Nephron (organoid): ENCODE data around the gene ATP2A3.

ENCODE experiments used
- H3K27ac Mint-ChIP-seq, 3 experiments: 2 replicates each; pipeline ENCODE4 v1.8.0; 2020; ENCODE audit warnings: mixed read lengths in 3 of 3, mild to moderate bottlenecking in 2 of 3, moderate library complexity in 1 of 3
- H3K27me3 Mint-ChIP-seq: 2 replicates; pipeline ENCODE4 v1.8.0; 2021; ENCODE audit warnings: low read depth, mild to moderate bottlenecking, moderate library complexity, mixed read lengths
- H3K36me3 Mint-ChIP-seq: 2 replicates; pipeline ENCODE4 v1.8.0; 2020; ENCODE audit warnings: low read depth, mixed read lengths
- H3K4me1 Mint-ChIP-seq: 2 replicates; pipeline ENCODE4 v1.8.0; 2020; ENCODE audit warnings: mixed read lengths
- H3K4me3 Mint-ChIP-seq, 3 experiments: 2 replicates each; pipeline ENCODE4 v1.8.0; 2020; ENCODE audit warnings: mild to moderate bottlenecking in 3 of 3, mixed read lengths in 3 of 3, moderate library complexity in 2 of 3
- H3K9me3 Mint-ChIP-seq: 2 replicates; pipeline ENCODE4 v1.8.0; 2020; ENCODE audit warnings: mixed read lengths
- TF ChIP-seq, protein P1 (sequence below), 3 experiments: fragments of 200-600 bp; sonication (generic); IDR thresholded peaks; one replicate each; pipeline ENCODE4 v1.5.0; 2021; ENCODE audit warnings: antibody characterized with exemption in 3 of 3; ENCODE audit not compliant: unreplicated experiment in 3 of 3

The ATP2A3 gene

DNA sequence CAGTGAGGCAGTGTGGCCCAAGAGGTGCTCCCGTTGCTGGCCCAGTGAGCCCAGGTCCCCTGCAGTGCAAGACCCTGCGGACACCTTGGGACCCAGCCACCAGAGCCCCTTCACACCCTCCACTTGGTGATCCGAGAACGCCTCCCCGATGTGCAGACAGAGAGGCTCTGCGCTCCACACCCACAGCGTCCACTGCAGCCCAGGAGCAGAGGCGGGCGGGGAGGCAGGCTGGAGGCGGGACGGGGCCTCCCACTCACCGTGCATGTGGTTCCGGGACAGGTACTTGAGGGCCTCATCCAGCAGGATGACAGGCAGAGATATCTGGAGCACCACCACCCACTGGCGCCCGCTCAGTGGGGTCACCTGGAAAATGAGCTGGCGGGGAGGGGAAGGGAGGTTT, 35.8 kb downstream of the ATP2A3 start:
- Mint-ChIP-seq H3K4me3 (no peak overlapping the region), H3K27ac (no peak overlapping the region), H3K36me3 (no peaks in the 10 kb centered on the region), H3K4me1 (peaks cover 41% of the 10 kb centered on the region), H3K9me3 (no peaks in the 10 kb centered on the region), H3K27me3 (no peaks in the 10 kb centered on the region)
- TF ChIP-seq, protein P1, sequence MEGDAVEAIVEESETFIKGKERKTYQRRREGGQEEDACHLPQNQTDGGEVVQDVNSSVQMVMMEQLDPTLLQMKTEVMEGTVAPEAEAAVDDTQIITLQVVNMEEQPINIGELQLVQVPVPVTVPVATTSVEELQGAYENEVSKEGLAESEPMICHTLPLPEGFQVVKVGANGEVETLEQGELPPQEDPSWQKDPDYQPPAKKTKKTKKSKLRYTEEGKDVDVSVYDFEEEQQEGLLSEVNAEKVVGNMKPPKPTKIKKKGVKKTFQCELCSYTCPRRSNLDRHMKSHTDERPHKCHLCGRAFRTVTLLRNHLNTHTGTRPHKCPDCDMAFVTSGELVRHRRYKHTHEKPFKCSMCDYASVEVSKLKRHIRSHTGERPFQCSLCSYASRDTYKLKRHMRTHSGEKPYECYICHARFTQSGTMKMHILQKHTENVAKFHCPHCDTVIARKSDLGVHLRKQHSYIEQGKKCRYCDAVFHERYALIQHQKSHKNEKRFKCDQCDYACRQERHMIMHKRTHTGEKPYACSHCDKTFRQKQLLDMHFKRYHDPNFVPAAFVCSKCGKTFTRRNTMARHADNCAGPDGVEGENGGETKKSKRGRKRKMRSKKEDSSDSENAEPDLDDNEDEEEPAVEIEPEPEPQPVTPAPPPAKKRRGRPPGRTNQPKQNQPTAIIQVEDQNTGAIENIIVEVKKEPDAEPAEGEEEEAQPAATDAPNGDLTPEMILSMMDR (IDR thresholded peaks at IDR 0.05; ENCODE audit: unreplicated experiment in 3 of 3): no peak

DNA sequence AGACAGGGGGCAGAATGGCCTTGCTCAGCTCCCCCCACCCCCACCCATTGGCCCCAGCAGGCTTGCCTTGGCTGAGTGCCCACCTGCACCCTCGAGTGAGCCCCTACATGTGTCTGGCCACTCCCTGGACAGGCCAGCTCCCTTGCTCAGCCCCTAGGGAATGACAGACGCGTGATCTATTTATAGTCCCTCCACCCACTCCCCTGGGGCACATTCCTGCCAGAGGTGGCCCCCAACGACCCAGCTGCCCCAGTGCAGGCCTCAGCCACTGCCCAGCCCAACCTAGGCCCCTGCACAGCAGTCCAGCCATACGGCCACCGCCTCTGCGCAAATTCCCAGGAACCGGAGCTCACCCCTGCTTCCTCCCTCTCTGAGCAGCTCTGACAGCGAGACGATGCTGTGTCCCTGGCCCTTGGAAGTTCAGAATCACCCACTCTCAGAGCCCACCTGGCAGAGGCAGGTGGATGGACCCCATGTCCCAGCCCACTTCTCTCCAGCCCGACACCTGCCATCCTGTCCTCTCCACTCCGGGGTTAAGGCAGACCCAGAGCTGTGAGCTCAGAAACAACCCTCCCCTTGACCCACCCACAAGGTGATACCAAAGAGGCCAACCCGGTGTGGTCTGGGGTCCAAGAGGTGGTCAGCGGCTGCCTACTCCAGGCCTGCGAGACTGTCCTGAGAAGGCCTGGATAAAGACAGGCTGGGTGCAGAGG, 36.5 kb downstream of the ATP2A3 start:
- TF ChIP-seq, protein P1 (IDR thresholded peaks at IDR 0.05; ENCODE audit: unreplicated experiment in 3 of 3): no peak
- peaks cover 3% of the 10 kb centered on the region for H3K27me3 Mint-ChIP-seq
- no peaks in the 10 kb centered on the region for H3K9me3 Mint-ChIP-seq
- H3K4me1 Mint-ChIP-seq: peaks cover 41% of the 10 kb centered on the region
- H3K27ac Mint-ChIP-seq: peak overlapping the region; percentile 68 to 97 (median 95)
- no peaks in the 10 kb centered on the region for H3K36me3 Mint-ChIP-seq
- H3K4me3 Mint-ChIP-seq: peak overlapping the region in 1 of 3 experiments; percentile 5

DNA sequence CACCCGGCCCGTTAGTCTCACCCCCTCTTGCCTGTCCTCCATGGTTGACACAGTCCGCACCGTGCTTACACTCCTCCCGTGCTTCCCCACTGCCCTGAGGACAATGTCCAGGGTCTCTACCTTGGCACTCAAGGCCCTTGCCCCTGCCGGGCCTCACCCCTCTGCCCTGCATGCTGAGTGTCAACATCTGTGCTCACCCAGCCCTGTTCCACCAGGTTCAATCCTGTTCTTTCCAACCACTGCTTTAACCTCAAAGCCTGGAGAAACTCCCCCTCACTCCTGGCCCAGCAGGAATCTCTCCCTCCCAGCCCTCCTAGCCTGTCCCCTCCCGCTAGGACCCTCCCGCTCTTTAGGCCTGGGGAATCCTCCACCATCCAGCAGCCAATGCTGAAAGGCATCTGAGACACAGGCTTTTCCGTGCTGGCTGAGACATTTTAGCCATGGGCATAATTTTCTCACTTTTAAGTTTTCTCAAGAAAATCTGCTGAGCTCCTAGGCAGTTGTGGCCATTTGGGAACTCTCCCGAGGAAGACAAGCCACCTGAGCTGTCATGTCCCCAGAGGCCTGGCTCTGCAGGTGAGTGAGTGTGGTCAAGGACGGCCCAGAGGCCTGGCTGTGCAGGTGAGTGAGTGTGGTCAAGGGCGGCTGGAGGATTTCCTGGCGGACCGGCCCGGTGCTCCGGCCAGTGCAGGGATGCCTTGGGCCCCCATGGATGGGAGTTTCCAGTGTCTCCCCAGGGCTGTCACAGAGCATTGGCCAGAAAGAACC, 37.2 kb downstream of the ATP2A3 start:
- TF ChIP-seq, protein P1 (IDR thresholded peaks at IDR 0.05; ENCODE audit: unreplicated experiment in 3 of 3): no peak
- peak overlapping the region; percentile 68 to 97 (median 95) for H3K27ac Mint-ChIP-seq
- no peaks in the 10 kb centered on the region for H3K9me3 Mint-ChIP-seq
- peak overlapping the region in 2 of 3 experiments; percentile 29 to 49 for H3K4me3 Mint-ChIP-seq
- H3K36me3 Mint-ChIP-seq: no peaks in the 10 kb centered on the region
- peaks cover 41% of the 10 kb centered on the region for H3K4me1 Mint-ChIP-seq
- H3K27me3 Mint-ChIP-seq: peaks cover 5% of the 10 kb centered on the region

DNA sequence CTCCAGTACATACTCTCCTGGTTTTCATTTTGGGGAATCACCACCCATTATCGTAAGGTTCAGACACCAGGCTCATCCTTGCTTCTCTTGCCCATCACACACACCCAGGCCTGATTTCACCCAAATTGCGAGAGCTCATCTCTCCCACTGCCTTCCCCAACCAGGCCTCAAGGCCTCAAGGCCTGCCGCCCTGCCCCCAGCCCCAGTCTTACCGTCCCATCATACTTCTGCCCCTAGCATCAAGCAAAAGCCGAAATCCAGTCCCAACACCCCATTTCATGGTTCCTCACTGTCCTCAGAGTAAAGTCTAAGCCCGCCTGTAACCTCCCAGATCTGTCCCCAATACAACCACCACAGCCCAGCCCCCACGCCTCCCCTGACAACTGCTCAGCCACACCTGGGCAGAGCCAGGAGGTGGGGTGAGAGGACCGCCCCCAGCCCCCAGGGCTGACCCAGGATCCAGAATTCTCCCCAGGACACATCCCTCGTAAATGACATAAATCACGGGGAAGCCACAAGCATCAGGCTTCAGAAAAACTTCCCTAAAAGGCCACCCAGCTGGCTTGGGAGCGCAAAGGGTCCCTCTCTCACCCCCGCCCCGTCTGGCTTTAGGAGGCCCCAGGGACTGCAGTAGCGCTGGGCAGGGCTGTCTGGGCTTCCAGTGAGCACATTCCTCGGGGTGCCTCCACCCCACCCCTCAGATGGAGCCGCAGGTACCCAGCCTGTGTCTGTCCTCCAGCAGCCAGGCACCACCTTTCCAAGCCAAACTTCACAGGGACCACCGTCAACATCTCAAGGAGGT, 38.4 kb downstream of the ATP2A3 start:
- Mint-ChIP-seq H3K4me3 (peak overlapping the region in 2 of 3 experiments; percentile 1 to 5), H3K9me3 (no peaks in the 10 kb centered on the region), H3K27ac (peak overlapping the region; percentile 68 to 97 (median 83)), H3K27me3 (peaks cover 5% of the 10 kb centered on the region), H3K4me1 (peaks cover 41% of the 10 kb centered on the region), H3K36me3 (no peaks in the 10 kb centered on the region)
- TF ChIP-seq, protein P1 (IDR thresholded peaks at IDR 0.05; ENCODE audit: unreplicated experiment in 3 of 3): no peak

DNA sequence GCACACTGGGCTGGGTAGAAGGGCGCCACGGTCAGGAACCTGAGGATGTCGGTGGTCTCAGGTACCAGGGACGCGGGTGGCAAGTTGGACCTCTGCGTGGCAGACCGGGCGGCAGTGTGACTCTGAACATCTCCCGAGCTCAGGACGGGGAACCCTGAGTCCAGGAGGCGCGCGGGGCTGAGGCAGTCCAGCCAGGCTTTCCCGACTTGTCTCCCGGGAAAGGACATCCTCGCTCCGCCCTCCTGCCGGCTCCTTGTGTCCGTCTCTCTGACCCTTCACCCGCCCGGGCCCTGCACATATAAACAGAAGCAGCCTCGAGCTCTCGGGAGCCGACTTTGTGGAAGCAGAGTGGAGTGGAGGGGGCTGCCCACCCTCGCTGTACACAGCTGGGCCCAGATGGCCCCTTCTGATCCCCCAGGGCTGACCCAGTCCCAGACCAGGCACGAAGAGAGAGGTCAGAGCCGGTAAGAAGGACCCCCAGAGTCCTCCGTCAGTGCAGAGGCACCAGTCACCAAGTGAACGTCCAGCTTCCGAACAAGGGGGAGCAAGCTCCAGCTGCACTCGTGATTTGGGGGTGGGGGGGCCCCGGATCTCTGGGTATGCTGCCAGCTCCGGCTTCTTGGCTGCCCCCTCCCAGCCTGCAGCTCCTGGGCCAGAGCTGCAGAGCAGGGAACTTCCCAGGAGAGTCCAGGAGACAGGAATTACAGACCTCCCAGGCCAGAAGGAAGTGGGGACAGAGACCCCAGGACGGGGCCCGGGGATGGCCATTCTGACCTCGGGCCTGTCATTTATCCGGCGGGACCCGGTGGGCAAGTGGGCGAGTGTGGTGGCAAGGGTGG, 39.5 kb downstream of the ATP2A3 start:
- Mint-ChIP-seq H3K27ac (peak overlapping the region; percentile 17 to 92 (median 68)), H3K27me3 (peaks cover 5% of the 10 kb centered on the region), H3K9me3 (no peaks in the 10 kb centered on the region), H3K4me1 (peaks cover 41% of the 10 kb centered on the region), H3K4me3 (peak overlapping the region in 1 of 3 experiments; percentile 43), H3K36me3 (no peaks in the 10 kb centered on the region)
- TF ChIP-seq, protein P1 (IDR thresholded peaks at IDR 0.05; ENCODE audit: unreplicated experiment in 3 of 3): no peak
